Measurements from ENCODE around the gene PCK2.

PCK2 gene

DNA sequence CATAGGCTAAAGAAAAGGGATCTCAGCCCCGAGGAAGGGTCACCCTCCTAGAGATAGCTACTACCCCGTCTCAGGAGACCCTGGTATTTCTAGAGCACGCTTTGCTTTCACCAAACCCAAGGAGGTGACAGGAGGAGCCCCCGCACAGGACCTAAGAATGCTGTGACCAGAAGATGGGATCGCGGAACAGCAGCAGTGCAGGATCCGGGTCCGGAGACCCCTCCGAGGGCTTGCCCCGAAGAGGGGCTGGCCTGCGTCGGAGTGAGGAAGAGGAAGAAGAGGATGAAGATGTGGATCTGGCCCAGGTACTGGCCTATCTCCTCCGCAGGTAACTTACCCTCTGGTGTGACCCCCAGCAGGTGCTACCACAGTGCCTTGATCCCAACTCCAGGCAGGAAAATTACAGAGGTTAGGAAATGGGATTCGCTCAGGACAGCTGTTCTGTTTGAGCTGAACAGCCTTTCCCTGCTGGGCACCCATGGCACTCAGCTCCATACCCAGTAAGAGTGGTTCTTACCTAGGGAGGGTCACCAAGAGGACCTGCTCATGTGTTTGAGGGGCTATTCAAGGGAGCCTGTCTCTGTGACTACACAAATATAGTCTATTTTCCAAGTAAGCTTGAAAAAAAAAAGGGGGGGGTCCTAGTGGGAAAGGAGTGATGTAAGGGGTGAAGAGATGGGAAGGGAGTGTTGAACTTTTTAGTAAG is 21.5 kb downstream of the PCK2 start:
- DNase-seq (ENCODE audit: low spot score): no peak
- in situ Hi-C loops (cut with MboI; ENCODE audit: low pct_unique_long_range_greater_than_20kb, low sequenced_read_pairs, unreplicated experiment): no loop called here
- no peak for TF ChIP-seq CTCF (IDR thresholded peaks at IDR 0.05; ENCODE audit: extremely low read depth, insufficient read depth, missing control alignments)

GRCh38 chr14:24116128-24116814 is 22.2 kb downstream of the PCK2 start:
- in situ Hi-C loops (cut with MboI; ENCODE audit: low pct_unique_long_range_greater_than_20kb, low sequenced_read_pairs, unreplicated experiment): no loop called here
- no peak for TF ChIP-seq CTCF (IDR thresholded peaks at IDR 0.05; ENCODE audit: extremely low read depth, insufficient read depth, missing control alignments)
- no peak for DNase-seq (ENCODE audit: low spot score)

- no peak for TF ChIP-seq CTCF (IDR thresholded peaks at IDR 0.05; ENCODE audit: extremely low read depth, insufficient read depth, missing control alignments)
- no peak for DNase-seq (ENCODE audit: low spot score)
- in situ Hi-C loops (cut with MboI; ENCODE audit: low pct_unique_long_range_greater_than_20kb, low sequenced_read_pairs, unreplicated experiment): no loop called here
Measured at GRCh38 chr14:24117179-24117578, 23.1 kb downstream of the PCK2 start.

- DNase-seq (ENCODE audit: low spot score): no peak
- in situ Hi-C loops (cut with MboI; ENCODE audit: low pct_unique_long_range_greater_than_20kb, low sequenced_read_pairs, unreplicated experiment): no loop called here
- no peak for TF ChIP-seq CTCF (IDR thresholded peaks at IDR 0.05; ENCODE audit: extremely low read depth, insufficient read depth, missing control alignments)
Measured at GRCh38 chr14:24119691-24120090, 25.6 kb downstream of the PCK2 start.

DNA sequence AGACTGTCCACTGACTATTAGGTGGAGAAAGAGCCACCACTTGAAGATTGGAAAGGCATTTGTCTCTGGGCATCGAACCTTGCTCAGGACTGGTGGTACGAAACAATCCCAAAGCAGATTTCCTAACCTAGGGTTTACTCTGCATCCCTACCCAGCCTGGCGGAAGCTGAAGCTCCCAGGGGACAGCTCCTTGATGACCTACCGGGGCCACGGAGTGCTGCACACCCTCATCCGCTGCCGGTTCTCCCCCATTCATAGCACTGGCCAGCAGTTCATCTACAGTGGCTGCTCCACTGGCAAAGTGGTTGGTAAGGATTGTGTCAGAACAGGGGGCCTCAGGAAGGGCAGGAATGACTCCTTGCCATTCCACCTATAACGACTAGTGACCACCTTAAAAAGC is 27.1 kb downstream of the PCK2 start:
- TF ChIP-seq CTCF (IDR thresholded peaks at IDR 0.05; ENCODE audit: extremely low read depth, insufficient read depth, missing control alignments): no peak
- DNase-seq (ENCODE audit: low spot score): no peak
- in situ Hi-C loops (cut with MboI; ENCODE audit: low pct_unique_long_range_greater_than_20kb, low sequenced_read_pairs, unreplicated experiment): no loop called here

DNA sequence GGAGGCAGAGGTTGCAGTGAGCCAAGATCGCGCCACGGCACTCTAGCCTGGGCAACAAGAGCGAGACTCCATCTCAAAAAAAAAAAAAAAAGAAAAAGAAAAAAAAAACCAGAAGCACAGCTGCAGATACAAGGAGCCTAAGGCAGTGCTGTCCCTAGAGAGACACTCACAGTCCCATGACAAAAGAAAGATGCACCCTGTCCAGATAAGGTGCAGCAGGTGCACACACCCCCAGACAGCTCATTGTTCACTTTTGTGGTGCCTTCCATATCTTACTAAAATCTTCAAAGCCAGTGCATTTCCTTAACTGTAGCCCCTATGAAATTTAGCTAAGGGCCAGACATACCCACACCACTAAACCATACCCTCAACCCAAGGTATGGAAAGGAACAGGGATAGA is 28.3 kb downstream of the PCK2 start:
- in situ Hi-C loops (cut with MboI; ENCODE audit: low pct_unique_long_range_greater_than_20kb, low sequenced_read_pairs, unreplicated experiment): no loop called here
- TF ChIP-seq CTCF (IDR thresholded peaks at IDR 0.05; ENCODE audit: extremely low read depth, insufficient read depth, missing control alignments): no peak
- DNase-seq (ENCODE audit: low spot score): no peak
